HG02571 (cell line): ENCODE results near the gene MTAP.

Source experiments
- ATAC-seq: cut with Tn5 transposase; IDR thresholded peaks from one replicate; pipeline ENCODE4 v1.9.1; 2021; ENCODE audit warnings: mild to moderate bottlenecking, moderate library complexity; ENCODE audit not compliant: unreplicated experiment

MTAP gene

DNA sequence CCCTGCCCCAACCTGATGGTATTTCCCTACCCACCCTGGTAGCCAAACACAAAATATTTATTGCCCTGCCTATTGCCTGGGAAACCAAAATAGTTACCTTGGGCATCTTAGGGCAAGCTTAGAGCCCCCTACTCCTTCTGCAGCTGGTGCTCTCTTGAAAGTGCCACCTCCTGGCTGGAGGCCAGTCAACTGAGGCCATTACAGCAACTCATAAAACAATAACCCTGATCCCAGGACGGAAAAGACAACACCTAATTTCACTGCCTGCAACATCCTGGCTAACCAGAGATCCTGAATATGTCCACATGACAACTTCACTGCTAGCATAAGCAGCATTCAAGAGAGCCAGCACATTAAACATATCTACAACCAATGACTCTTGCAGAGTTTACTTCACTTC, 38.7 kb downstream of the MTAP start:
- no peak for ATAC-seq

DNA sequence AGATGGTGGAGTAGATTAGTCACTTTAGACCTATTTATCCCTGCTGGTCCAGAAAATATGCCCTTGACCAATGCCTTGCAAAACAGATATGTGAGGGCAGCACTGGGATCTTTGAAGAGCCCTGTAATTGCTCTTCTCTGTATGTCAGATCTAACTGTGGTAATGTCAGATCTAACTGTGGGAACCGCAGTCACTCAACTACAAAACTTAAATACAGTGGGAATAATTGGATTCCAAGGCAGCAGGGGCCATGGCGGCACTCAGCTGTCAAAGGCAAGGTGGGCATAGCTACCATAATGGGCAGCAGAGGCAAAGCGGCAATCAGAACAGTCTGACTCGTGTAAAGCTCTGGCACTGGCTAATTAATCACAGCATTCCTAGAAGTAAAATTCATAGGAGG, 46.2 kb downstream of the MTAP start:
- ATAC-seq = no peak

DNA sequence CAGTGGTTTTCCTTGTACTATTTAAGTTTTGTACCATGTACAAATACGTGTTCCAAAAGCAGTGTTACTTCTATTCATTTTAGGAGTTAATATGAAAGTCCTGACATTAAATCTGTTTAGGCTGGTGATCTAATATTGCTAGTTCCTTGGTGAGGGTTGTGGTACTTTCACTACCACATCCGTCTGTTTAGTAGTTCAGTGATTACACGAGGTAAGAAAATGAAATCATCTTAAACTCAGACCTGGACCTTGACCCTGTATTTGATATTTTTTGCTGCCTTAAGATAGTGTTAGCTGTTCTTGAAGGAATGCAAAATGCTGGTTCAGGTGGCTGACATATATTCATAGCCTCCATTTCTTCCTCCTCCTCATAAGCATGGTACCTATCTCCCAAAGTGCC, 50.3 kb downstream of the MTAP start:
- ATAC-seq = peak; percentile 79

DNA sequence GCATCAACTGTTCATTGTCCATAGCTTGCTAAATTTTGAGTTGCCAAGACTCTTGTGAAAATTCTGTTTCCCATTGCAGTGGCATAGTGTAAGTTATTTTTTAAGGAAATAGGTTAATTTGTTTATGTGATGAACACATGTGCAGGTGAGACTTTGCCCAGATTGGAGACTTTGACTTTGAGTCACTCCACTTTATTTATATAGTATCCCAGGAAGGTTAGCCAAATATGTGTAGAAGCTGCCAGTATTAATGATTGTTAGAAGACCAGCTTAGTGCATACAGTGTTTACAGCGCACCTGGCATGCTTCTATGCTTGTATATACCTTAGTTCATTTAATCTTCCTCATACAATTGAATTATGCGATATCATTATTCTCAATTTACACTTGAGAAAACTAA, 51.0 kb downstream of the MTAP start:
- no peak for ATAC-seq

DNA sequence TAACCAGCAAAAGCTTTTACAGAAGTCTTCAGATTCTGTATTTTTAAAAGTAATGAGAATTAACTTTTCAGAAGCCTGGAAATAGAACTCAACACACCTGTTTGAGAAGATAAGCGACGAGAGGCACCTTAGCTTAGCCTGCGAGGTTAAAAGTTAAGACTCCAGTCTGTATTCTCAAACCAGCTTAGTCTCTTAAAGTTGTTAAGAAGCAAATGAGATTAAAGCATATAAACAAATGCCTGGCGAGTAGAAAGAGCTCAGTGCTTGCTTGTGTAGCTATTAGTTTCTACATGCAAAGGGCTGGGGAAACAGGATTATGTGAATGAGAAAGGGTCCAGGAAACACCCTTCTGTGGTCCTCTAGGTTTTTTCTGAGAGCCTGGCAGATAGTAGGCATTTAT, 51.7 kb downstream of the MTAP start:
- no peak for ATAC-seq

DNA sequence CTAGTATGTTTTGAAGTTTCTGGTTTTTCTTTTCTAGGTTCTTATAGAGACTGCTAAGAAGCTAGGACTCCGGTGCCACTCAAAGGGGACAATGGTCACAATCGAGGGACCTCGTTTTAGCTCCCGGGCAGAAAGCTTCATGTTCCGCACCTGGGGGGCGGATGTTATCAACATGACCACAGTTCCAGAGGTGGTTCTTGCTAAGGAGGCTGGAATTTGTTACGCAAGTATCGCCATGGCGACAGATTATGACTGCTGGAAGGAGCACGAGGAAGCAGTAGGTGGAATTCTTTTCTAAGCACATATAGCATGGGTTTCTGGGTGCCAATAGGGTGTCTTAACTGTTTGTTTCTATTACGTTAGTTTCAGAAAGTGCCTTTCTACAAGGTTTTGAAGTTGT, 52.2 kb downstream of the MTAP start:
- no peak for ATAC-seq

DNA sequence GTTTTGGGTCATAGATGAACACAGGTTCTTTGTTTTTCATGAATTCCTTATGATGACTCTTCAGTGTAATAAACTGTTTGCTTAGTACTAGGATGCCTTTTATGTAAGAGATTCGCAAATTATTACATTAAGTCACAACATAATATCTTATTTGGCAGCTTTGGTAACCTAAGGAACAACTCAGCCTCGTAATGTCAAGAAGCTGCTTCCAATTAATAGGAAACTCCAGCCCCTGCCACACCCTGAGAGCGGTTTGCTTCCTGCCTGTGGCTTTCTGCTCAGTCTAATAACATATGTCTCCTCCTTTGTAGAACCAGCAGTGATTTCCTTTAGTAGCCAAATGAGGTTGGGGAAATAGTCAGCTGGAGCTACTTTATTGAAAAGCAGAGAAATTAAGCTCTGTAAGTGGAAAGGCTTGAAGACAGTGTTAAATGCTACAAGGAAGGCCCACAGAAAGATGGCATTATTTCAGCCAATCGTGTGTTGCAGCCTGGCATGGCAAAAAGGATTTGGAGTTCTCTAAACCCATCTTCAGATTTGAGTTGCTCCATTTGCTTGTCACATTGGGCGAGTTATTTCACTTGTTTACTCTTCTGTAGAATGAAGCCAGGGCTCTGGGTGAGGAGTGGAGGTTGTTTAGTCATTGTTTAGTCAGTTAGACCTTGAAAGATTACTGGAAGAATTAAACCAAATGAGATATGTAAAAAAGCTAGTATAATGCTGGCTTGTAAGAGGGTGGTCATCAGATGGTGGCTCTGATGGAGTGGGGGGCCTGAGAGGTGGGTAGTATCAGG, 54.1 kb downstream of the MTAP start:
- no peak for ATAC-seq

DNA sequence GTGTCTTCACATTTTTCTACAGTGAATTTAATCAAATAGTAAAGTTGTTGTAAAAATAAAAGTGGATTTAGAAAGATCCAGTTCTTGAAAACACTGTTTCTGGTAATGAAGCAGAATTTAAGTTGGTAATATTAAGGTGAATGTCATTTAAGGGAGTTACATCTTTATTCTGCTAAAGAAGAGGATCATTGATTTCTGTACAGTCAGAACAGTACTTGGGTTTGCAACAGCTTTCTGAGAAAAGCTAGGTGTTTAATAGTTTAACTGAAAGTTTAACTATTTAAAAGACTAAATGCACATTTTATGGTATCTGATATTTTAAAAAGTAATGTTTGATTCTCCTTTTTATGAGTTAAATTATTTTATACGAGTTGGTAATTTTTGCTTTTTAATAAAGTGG, 60.4 kb downstream of the MTAP start:
- ATAC-seq = no peak

DNA sequence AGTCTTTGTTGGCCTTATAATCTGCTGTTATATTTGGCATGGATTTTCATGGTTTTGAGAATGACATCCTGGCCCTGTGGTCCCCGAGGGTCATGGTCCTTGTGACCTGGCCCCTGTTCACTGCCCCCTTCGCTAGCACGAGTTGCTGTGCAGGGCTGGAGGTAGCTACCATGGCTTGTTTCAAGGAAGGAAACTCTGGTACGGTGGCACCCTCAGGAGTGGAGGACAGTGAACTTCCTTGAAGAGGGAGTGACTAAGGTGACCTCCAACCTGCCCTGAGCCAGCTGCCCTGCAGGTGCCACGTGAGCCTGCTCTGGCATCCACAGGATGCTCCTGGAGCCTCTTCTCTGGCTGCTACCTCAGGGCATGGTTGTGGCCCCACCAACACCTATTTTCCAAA, 62.1 kb downstream of the MTAP start:
- ATAC-seq = no peak

DNA sequence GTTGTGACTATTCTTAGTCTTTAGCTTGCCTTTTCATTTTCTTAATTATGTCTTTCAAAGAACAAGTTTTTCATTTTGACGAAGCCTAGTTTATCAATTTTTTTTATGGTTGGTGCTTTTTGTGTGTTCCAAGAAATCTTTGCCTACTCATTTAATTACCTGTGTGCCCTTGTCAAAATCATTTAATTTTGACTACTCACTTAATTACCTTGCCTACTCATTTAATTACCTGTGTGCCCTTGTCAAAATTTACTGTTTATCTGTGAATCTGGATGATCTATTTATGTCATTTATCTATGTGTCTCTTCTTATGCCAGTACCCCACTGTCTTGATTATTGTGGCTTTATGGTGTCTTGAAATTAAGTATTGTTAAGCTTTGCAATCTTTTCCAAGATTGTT, 63.9 kb downstream of the MTAP start:
- no peak for ATAC-seq

DNA sequence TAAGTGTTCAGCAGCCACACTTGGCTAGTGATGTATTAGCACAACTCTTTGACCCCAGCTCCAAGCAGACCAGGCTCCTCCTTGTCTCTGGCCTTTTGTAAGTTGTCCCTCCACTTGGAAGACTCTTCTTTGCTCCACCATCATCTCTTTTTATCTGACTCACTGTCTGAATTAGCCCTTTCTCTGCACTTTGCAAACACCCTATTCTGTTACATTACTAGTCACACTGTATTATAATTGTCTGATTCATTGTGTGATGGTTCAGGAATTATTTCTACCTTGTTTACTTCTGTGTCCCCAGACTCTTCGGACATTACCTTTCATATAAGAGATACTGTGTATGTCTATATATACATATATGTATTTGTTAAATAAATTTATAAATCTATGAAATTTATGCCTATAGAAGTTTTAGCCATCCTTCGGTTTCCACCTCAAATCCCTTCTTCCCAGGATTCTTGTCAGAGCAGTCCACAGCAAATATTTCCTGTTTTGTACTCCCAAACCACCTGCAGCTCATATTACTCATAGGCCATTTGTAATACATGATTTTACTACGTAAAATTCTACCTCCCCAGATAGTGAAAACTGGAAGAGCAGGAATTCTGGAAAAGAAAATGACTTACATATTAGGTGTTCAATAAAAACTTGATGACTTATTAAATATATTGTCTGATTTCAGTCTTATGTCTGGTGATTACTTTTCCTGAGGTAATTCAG, 69.0 kb downstream of the MTAP start:
- ATAC-seq = no peak

DNA sequence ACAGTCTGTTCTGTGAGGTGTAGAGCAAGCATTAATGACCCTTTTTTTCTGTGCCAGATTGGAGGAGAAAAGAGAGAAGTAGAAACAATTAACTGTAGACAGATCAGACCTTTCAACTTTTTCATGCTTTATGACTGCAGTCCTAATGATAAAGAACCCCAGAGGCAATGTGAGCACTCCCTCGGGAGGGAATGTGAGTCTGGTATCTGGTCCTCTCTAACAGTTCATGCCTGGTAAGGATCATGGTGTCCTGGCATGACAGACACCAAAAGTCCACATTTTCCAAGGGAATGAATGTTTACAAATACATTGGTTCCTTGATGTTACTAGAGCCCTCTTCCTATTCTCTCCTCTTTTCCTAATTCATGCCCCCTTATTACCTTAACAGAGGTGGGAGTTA, 70.3 kb downstream of the MTAP start:
- no peak for ATAC-seq

DNA sequence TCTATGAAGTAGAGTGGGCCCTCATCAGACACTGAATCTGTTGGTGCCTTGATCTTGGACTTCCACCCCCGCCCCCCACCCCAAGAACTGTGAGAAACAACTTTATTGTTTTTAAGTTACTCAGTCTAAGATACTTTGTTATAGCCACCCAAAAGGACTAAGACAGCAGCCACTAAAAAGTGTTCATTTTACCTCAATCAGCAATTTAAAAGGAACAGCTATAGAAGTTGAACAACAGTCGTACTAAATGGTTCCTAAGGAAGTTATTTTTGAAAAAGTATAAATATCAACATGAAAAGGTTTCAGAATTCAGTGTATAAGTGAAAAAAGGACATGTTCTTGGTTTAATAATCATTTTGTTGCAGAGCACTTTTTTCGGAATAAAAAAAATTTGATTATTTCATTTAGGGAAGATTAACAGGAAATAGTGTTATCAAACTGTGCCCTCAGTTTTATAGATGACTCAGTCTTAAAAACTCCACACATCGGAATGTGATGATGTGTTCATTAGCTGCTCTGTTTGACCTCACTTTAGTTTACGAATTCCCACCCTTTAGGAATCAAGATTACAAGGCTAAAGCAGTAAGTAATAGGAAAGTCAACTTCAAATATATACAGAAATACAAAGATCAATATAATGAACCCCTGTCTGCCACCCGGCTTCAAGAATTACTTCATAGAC, 71.2 kb downstream of the MTAP start:
- no peak for ATAC-seq

DNA sequence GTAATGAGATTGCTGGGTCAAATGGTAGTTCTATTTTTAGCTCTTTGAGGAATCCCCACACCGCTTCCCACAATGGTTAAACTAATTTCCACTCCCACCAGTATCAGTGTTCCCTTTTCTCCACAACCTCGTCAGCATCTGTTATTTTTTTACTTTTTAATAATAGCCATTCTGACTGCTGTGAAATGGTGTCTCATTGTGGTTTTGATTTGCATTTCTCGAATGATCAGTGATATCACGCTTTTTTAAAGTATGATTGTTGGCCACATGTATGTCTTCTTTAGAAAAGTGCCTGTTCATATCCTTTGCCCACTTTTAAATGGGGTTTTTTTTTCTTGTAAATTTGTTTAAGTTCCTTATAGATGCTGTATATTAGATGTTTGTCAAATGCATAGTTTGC, 73.5 kb downstream of the MTAP start:
- no peak for ATAC-seq

DNA sequence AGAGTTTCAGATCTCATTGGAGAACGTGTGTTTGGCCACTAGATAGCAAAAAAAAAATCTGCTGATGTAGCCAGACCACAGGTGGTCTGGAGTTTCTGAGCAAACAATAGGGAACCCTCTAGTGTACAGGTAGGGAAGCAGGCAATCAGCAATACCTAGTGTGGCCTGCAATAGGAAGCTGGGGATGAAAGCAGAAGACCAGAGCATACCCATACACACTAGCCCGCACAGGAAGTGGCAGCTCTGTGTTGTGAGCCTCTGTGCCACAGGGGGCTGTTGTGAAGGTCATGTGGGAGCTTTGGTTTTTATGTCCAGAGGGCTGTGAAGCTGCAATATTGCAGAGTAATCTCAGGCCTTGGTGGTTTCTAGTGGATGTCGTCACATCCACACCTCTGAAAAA, 81.2 kb downstream of the MTAP start:
- ATAC-seq = no peak

DNA sequence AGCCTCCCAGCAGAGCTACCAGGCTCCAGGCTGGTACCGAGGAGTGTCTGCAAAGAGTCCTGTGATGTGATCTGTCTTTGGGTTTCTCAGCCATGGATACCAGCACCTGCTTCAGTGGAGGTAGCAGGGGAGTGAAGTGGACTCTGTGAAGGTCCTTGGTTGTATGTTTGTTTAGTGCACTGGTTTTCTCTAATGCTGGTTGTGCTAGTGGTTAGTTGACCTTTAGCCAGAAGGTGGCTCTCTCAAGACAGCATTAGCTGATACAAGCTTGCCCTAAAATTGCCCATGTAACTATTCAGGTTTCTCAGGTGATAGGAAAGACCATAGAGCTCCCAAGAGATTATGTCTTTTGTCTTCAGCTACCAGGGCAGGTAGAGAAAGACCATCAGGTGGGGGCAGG, 87.2 kb downstream of the MTAP start:
- no peak for ATAC-seq

DNA sequence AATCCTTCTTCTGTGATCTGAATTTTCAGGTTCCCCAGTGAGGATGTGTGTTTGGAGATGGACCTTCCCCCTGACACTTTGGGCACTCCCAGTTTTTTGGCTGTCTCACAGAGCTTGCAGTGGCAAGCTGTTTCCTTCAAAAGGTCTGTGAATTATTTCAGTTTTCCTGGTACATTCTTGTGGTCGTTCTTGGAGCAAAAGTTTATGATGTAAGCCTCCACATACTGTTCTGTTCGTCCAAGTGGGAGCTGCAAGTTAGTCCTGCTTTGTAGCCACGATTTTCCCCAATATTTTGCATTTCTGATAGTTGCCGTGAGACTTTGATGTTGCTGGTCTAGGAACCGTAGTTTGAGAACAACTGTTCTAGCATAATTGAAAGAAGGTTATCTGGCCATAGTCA, 88.3 kb downstream of the MTAP start:
- ATAC-seq = no peak

DNA sequence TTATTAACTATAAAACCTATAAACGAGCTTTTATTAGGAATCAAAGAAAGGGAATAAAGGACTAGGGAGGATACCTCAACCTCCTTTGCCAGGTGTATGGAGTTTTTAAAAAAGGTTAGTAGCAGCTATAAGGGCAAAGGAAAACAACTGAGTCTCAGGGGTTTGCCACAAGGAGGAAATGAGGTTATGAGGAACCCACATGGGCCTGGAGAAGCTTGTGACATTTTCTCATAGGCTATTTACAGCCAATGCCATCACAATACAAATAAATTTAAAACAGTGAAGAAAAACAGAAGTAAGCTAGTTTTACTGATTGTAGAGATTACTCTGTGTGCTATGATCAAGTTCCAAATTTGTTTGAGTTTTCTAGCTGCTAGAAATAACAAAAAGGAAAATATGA, 99.1 kb downstream of the MTAP start:
- no peak for ATAC-seq

DNA sequence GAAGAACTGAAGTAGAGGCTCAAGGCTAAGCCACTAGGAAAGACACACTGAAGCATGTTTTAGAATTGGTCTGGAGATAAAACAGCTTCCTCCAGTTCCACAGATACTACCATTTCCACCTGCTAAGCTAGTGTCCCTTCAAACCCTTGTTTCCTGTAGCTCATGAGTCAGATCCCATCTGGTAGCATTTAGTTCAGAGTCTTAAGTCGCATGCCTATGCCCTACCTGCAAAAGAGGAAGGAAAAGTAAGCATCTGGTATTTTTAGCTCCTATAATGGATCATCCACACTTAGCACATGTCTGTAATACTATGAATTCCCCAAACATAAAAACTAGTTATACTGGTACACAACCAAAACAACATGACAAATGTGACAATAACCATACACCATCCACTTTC, 99.7 kb downstream of the MTAP start:
- ATAC-seq = no peak

DNA sequence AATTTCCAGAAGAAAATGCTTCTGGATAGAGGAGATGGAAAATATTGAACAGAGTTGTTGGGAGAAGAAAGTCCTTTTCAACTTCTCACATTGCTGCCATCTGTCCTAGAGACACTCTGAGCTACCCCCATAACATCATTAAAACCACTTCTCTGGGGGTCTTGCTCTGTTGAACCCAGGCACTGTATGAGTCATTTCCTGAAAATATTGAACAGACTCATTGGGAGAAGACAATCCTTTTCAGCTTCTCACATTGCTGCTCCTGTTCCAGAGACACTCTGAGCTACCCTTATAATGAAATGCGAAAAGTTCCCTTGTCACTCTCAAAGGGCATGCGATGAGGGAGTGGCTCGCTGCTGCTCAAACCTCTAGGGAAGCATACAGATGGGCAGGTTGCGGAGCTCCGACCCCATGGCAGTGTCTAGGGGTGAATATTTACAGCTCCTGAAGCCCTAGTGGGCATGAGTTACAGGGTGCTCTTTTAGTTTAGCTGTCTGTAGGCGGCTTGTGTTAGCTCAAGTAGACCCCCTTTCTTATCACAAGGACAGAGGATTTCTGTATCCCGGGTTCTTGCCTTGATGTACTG, 101.0 kb downstream of the MTAP start:
- no peak for ATAC-seq

DNA sequence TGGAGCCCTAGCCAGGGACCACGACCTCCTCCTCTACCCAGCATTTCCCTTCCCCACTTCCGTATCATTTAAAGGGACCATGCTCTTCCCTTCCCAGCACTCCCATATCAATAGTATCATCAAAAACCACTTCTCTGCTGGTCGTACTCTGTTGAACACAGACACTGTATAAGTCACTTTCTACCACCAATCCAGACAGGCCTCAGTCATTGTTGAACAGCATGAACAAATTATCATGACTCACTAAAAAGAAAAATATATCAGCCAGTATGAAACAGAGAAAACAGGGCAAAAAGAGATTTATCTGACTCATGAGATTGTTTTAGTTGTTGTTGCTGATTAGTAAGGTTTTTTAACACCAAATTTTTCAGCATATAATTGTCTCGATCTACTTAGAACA, 101.9 kb downstream of the MTAP start:
- no peak for ATAC-seq

DNA sequence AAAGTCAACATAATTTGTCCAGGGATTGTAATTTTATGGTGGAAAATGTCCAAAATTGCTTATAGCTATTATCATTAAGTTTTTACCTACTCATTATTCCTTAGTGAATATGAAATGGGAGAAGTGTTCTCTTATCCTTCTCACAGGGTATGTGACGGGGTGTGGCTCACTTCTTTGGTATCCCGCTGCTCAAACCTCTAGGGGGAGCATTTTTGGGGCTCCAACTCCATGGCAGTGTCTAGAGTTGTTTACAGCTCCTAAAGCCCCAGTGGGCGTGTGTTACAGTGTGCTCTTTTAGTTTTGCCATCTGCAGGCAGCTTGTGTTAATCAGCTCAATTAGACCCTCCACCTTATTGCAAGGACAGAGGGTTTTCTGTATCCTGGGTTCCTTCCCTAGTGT, 102.3 kb downstream of the MTAP start:
- ATAC-seq = no peak
